IMR-90 (cell line): ENCODE results near the gene ME1. TPM values are rescaled to one million over a fixed set of nuclear protein-coding genes. Genes with fewer than 3 reads are reported as not detected.

Experiments
- ATAC-seq: fragments of 200-7000 bp; cut with Tn5 transposase; 2 replicates; pipeline ENCODE4 v1.9.1; 2020; ENCODE audit warnings: low read depth, mild to moderate bottlenecking, moderate library complexity
- BruUV-seq: library from RNA; stranded (reverse); fragments of 400-500 nt; replicated peaks from 2 replicates; lab custom pipeline; 2021; lab: Mats Ljungman, UMichigan
- CTCF ChIA-PET: fragments of 300-600 bp; formaldehyde crosslinking; extraction: SDS; loops from one replicate; lab custom pipeline; 2021; ENCODE audit warnings: antibody characterized with exemption; lab: Yijun Ruan, JAX
- POLR2A ChIA-PET: fragments of 300-600 bp; sonication (Branson Sonifier 250); formaldehyde crosslinking; loops from one replicate; lab custom pipeline; 2022; ENCODE audit warnings: antibody characterized with exemption; ENCODE audit not compliant: unreplicated experiment; lab: Charles Lee
- DNase-seq: peaks from one replicate; pipeline ENCODE4 v3.0.0; 2013
- H2AFZ ChIP-seq: replicated peaks from 2 replicates; pipeline ENCODE3; 2013; ENCODE audit warnings: low read length, mild to moderate bottlenecking; ENCODE audit not compliant: poor library complexity
- H2AK5ac ChIP-seq: 2 replicates; pipeline ENCODE4 v1.6.1; 2013; ENCODE audit warnings: low read depth, low read length, inconsistent platforms
- H2AK9ac ChIP-seq: replicated peaks from 2 replicates; pipeline ENCODE3; 2013; ENCODE audit warnings: mild to moderate bottlenecking, low read depth, low read length, moderate library complexity; ENCODE audit not compliant: poor library complexity
- H2BK120ac ChIP-seq: 2 replicates; pipeline ENCODE4 v1.6.1; 2013; ENCODE audit warnings: low read depth, low read length, inconsistent platforms
- H2BK15ac ChIP-seq: 3 replicates; pipeline ENCODE4 v1.6.1; 2013; ENCODE audit warnings: low read depth, low read length, inconsistent platforms
- H2BK20ac ChIP-seq: 2 replicates; pipeline ENCODE4 v1.6.1; 2013; ENCODE audit warnings: low read depth, mild to moderate bottlenecking, inconsistent platforms, low read length, moderate library complexity
- H2BK5ac ChIP-seq: 2 replicates; pipeline ENCODE4 v1.6.1; 2013; ENCODE audit warnings: mild to moderate bottlenecking, low read depth, low read length, inconsistent platforms; ENCODE audit not compliant: poor library complexity, severe bottlenecking
- H3K14ac ChIP-seq: replicated peaks from 2 replicates; pipeline ENCODE4 v1.6.1; 2013; ENCODE audit warnings: low read depth, low read length, inconsistent platforms
- H3K18ac ChIP-seq: 2 replicates; pipeline ENCODE4 v1.6.1; 2013; ENCODE audit warnings: low read depth, low read length, control low read depth
- H3K23ac ChIP-seq: 2 replicates; pipeline ENCODE4 v1.6.1; 2013; ENCODE audit warnings: low read depth, low read length, inconsistent platforms
- H3K27ac ChIP-seq: 2 replicates; pipeline ENCODE4 v1.5.1; 2013; ENCODE audit warnings: mild to moderate bottlenecking, control low read depth, low read length; ENCODE audit not compliant: insufficient read depth
- H3K27me3 ChIP-seq: 2 replicates; pipeline ENCODE4 v1.6.1; 2013; ENCODE audit warnings: low read length; ENCODE audit not compliant: control insufficient read depth, insufficient read depth
- H3K36me3 ChIP-seq: 2 replicates; pipeline ENCODE4 v1.6.1; 2013; ENCODE audit warnings: low read length, mixed read lengths; ENCODE audit not compliant: control insufficient read depth, insufficient read depth
- H3K4ac ChIP-seq: 2 replicates; pipeline ENCODE4 v1.6.1; 2013; ENCODE audit warnings: low read depth, low read length, inconsistent platforms
- H3K4me1 ChIP-seq: 2 replicates; pipeline ENCODE4 v1.6.1; 2013; ENCODE audit warnings: low read length, mixed read lengths; ENCODE audit not compliant: control insufficient read depth, insufficient read depth
- H3K4me2 ChIP-seq: 2 replicates; pipeline ENCODE4 v1.6.1; 2013; ENCODE audit warnings: low read depth, mild to moderate bottlenecking, control low read depth, low read length, moderate library complexity
- H3K4me3 ChIP-seq: 2 replicates; pipeline ENCODE4 v1.5.1; 2013; ENCODE audit warnings: low read depth, mild to moderate bottlenecking, control low read depth, low read length, moderate library complexity; ENCODE audit not compliant: insufficient read depth
- H3K56ac ChIP-seq: 2 replicates; pipeline ENCODE4 v1.6.1; 2013; ENCODE audit warnings: low read length, inconsistent platforms; ENCODE audit not compliant: insufficient read depth; ENCODE audit errors: extremely low read depth
- H3K79me1 ChIP-seq, 2 experiments: 2 replicates each; pipeline ENCODE4 v1.6.1; 2013; ENCODE audit warnings: low read length in 2 of 2, inconsistent platforms in 1 of 2, low read depth in 1 of 2
- H3K9ac ChIP-seq: 2 replicates; pipeline ENCODE4 v1.6.1; 2013; ENCODE audit warnings: low read depth, low read length, control low read depth
- H3K9me1 ChIP-seq: 2 replicates; pipeline ENCODE4 v1.6.1; 2013; ENCODE audit warnings: low read length, inconsistent platforms; ENCODE audit not compliant: insufficient read depth
- H3K9me3 ChIP-seq: 2 replicates; pipeline ENCODE4 v1.6.1; 2013; ENCODE audit warnings: low read length; ENCODE audit not compliant: control insufficient read depth, insufficient read depth
- H4K20me1 ChIP-seq: 2 replicates; pipeline ENCODE4 v1.6.1; 2013; ENCODE audit warnings: low read length, inconsistent platforms; ENCODE audit not compliant: insufficient read depth
- H4K5ac ChIP-seq: 2 replicates; pipeline ENCODE4 v1.6.1; 2013; ENCODE audit warnings: mild to moderate bottlenecking, low read depth, low read length, control low read depth
- H4K8ac ChIP-seq, 2 experiments: 2 replicates each; pipeline ENCODE4 v1.6.1; 2013; ENCODE audit warnings: low read depth in 2 of 2, low read length in 2 of 2, control low read depth in 1 of 2, inconsistent platforms in 1 of 2
- H4K91ac ChIP-seq: 2 replicates; pipeline ENCODE4 v1.6.1; 2013; ENCODE audit warnings: low read depth, low read length, inconsistent platforms; ENCODE audit not compliant: insufficient read depth
- BHLHE40 ChIP-seq: fragments of 150-350 bp; IDR thresholded peaks from 2 replicates; pipeline ENCODE4 v1.6.1; 2016; ENCODE audit warnings: mild to moderate bottlenecking, low read depth, low read length
- CEBPB ChIP-seq: IDR thresholded peaks from 2 replicates; pipeline ENCODE4 v1.6.1; 2012; ENCODE audit warnings: low read depth, low read length, improper control_type of control experiment
- CHD1 ChIP-seq: IDR thresholded peaks from 2 replicates; pipeline ENCODE4 v1.6.1; 2012; ENCODE audit warnings: low read depth, low read length, improper control_type of control experiment
- FOS ChIP-seq: fragments of 150-350 bp; IDR thresholded peaks from 2 replicates; pipeline ENCODE4 v1.6.1; 2016; ENCODE audit warnings: low read depth, low read length
- MAFK ChIP-seq: IDR thresholded peaks from 2 replicates; pipeline ENCODE4 v1.6.1; 2012; ENCODE audit warnings: low read depth, low read length, improper control_type of control experiment
- MAZ ChIP-seq: IDR thresholded peaks from 2 replicates; pipeline ENCODE4 v1.6.1; 2012; ENCODE audit warnings: low read depth, mild to moderate bottlenecking, low read length, improper control_type of control experiment, moderate library complexity, borderline replicate concordance
- MXI1 ChIP-seq: IDR thresholded peaks from 2 replicates; pipeline ENCODE4 v1.6.1; 2012; ENCODE audit warnings: low read depth, mild to moderate bottlenecking, low read length, moderate library complexity, borderline replicate concordance
- NFE2L2 ChIP-seq: fragments of 150-350 bp; IDR thresholded peaks from 2 replicates; pipeline ENCODE4 v1.6.1; 2016; ENCODE audit warnings: low read depth, mild to moderate bottlenecking, low read length
- POLR2A ChIP-seq: IDR thresholded peaks from 2 replicates; pipeline ENCODE4 v1.6.1; 2012; ENCODE audit warnings: mild to moderate bottlenecking, low read depth, low read length
- RAD21 ChIP-seq: IDR thresholded peaks from 2 replicates; pipeline ENCODE4 v1.6.1; 2012; ENCODE audit warnings: low read length, improper control_type of control experiment
- RCOR1 ChIP-seq: IDR thresholded peaks from 2 replicates; pipeline ENCODE4 v1.6.1; 2012; ENCODE audit warnings: mild to moderate bottlenecking, low read length, improper control_type of control experiment; ENCODE audit not compliant: insufficient replicate concordance
- RFX5 ChIP-seq: IDR thresholded peaks from 2 replicates; pipeline ENCODE4 v1.8.0; 2012; ENCODE audit warnings: low read depth, mild to moderate bottlenecking, low read length, moderate library complexity
- SMC3 ChIP-seq: fragments of 150-350 bp; IDR thresholded peaks from 2 replicates; pipeline ENCODE4 v1.6.1; 2016; ENCODE audit warnings: low read depth, mild to moderate bottlenecking, antibody characterized with exemption, low read length, moderate library complexity
- WGBS, 2 experiments: methylation state at CpG; one replicate each; pipeline versions ENCODE4 v1.1.5 to v1.1.7; 2013; ENCODE audit warnings: missing lambda C conversion rate in 2 of 2; ENCODE audit not compliant: insufficient read length in 1 of 2; ENCODE audit errors: extremely low coverage in 2 of 2; 5-methylcytosine and 5-hydroxymethylcytosine counted together
- dilution Hi-C: fragments of 300-500 bp; cut with HindIII; formaldehyde crosslinking; loops from one replicate; pipeline ENCODE4 v1.14.3; 2018; ENCODE audit warnings: low sequenced_read_pairs; ENCODE audit not compliant: unreplicated experiment
- in situ Hi-C: fragments of 300-500 bp; cut with MboI; formaldehyde crosslinking; loops from 3 replicates; pipeline ENCODE4 v1.14.3; 2019; ENCODE audit warnings: low sequenced_read_pairs, inconsistent platforms, mixed read lengths
- intact Hi-C: fragments of 100-400 bp; cut with micrococcal nuclease; formaldehyde crosslinking; loops from 2 replicates; pipeline ENCODE4 v1.10.0; 2022
- polyA plus RNA-seq, 3 experiments: library from polyadenylated mRNA; depleted of rRNA; stranded (reverse); fragments of >200 nt; gene quantifications; 2 replicates each; pipeline ENCODE4 v1.2.3, GENCODE V29; 2012; ENCODE audit warnings: low replicate concordance in 1 of 3
- total RNA-seq: library from RNA; depleted of rRNA; stranded (reverse); fragments of >200 nt; gene quantifications from 2 replicates; pipeline ENCODE4 v1.2.3, GENCODE V29; 2012
- TF ChIP-seq, protein P1 (sequence below): fragments of 150-350 bp; IDR thresholded peaks from 2 replicates; pipeline ENCODE4 v1.6.1; 2017; ENCODE audit warnings: mild to moderate bottlenecking, antibody characterized with exemption, low read length, low read depth
- TF ChIP-seq, protein P2 (sequence below): conservative IDR thresholded peaks from 2 replicates; pipeline ENCODE4 v1.5.1; 2012; ENCODE audit warnings: mild to moderate bottlenecking, low read depth, low read length, improper control_type of control experiment
- TF ChIP-seq, protein P3 (sequence below): fragments of 150-350 bp; IDR thresholded peaks from 2 replicates; pipeline ENCODE4 v1.6.1; 2016; ENCODE audit warnings: low read depth, mild to moderate bottlenecking, low read length, moderate library complexity, borderline replicate concordance

The ME1 gene
- total and polyA plus RNA-seq, 2 of the 4 experiments (the other 2 are of a cell fraction) = 21.5 to 24.4 TPM

DNA sequence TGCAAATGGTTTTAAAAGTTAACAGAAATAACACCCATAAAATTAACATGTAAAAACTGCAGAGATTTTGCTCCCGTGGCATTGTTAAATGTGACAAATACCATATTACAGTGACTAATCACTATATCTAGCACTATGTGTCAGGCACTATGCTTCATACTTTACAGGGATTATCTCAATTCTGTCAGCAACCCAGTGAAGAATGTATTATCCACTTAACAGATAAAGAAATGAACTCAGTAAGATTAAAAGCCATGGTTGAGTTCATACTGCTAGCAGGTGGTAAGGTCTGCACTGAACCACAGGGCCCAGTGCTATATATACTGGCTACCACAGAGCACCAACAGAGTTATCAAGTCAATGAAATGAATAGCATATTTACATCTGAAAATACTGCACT, 172.3 kb downstream of the ME1 start:
- DNase-seq = no peak

More for the DNA sequence above, 172.3 kb downstream of the ME1 start:
- Histone ChIP-seq H3K9ac (no peak overlapping the region), H2AK9ac (no peak overlapping the region), H3K18ac (no peak overlapping the region), H2BK120ac (no peak overlapping the region), H3K9me1 (no peaks in the 10 kb centered on the region), H3K9me3 (no peaks in the 10 kb centered on the region), H3K27me3 (no peaks in the 10 kb centered on the region), H3K4me2 (no peak overlapping the region), H4K5ac (no peak overlapping the region), H3K4me1 (no peaks in the 10 kb centered on the region), H3K23ac (no peak overlapping the region), H2AFZ (no peak overlapping the region), H3K79me1 (peaks cover 0 to 3% of the 10 kb centered on the region in 2 experiments; a peak in 2 of 4 replicates), H4K20me1 (no peaks in the 10 kb centered on the region), H4K91ac (no peak overlapping the region), H2BK20ac (no peak overlapping the region), H3K56ac (no peak overlapping the region), H4K8ac (no peak overlapping the region), H3K27ac (no peak overlapping the region), H2BK15ac (no peak overlapping the region), H3K4ac (no peak overlapping the region), H3K36me3 (no peaks in the 10 kb centered on the region), H2BK5ac (no peak overlapping the region), H2AK5ac (no peak overlapping the region), H3K14ac (no peak overlapping the region), H3K4me3 (no peak overlapping the region)
- TF ChIP-seq RAD21 = no peak
- TF ChIP-seq, protein P1, sequence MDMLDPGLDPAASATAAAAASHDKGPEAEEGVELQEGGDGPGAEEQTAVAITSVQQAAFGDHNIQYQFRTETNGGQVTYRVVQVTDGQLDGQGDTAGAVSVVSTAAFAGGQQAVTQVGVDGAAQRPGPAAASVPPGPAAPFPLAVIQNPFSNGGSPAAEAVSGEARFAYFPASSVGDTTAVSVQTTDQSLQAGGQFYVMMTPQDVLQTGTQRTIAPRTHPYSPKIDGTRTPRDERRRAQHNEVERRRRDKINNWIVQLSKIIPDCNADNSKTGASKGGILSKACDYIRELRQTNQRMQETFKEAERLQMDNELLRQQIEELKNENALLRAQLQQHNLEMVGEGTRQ = no peak
- no peak for TF ChIP-seq FOS
- TF ChIP-seq CHD1 = no peak
- TF ChIP-seq MAFK = no peak
- no peak for TF ChIP-seq NFE2L2
- TF ChIP-seq RCOR1 = no peak
- TF ChIP-seq RFX5 = no peak
- TF ChIP-seq, protein P2, sequence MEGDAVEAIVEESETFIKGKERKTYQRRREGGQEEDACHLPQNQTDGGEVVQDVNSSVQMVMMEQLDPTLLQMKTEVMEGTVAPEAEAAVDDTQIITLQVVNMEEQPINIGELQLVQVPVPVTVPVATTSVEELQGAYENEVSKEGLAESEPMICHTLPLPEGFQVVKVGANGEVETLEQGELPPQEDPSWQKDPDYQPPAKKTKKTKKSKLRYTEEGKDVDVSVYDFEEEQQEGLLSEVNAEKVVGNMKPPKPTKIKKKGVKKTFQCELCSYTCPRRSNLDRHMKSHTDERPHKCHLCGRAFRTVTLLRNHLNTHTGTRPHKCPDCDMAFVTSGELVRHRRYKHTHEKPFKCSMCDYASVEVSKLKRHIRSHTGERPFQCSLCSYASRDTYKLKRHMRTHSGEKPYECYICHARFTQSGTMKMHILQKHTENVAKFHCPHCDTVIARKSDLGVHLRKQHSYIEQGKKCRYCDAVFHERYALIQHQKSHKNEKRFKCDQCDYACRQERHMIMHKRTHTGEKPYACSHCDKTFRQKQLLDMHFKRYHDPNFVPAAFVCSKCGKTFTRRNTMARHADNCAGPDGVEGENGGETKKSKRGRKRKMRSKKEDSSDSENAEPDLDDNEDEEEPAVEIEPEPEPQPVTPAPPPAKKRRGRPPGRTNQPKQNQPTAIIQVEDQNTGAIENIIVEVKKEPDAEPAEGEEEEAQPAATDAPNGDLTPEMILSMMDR = no peak
- TF ChIP-seq POLR2A = no peak
- no peak for TF ChIP-seq MXI1
- TF ChIP-seq CEBPB = no peak
- no peak for TF ChIP-seq MAZ
- TF ChIP-seq, protein P3, sequence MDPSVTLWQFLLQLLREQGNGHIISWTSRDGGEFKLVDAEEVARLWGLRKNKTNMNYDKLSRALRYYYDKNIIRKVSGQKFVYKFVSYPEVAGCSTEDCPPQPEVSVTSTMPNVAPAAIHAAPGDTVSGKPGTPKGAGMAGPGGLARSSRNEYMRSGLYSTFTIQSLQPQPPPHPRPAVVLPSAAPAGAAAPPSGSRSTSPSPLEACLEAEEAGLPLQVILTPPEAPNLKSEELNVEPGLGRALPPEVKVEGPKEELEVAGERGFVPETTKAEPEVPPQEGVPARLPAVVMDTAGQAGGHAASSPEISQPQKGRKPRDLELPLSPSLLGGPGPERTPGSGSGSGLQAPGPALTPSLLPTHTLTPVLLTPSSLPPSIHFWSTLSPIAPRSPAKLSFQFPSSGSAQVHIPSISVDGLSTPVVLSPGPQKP = no peak
- no peak for TF ChIP-seq SMC3
- no peak for TF ChIP-seq BHLHE40
- no TSS peak for BruUV-seq
- POLR2A ChIA-PET = no interaction called here
- no CpG with 5 or more reads among the region's 1 CpG for WGBS, 2 experiments
- no peak for ATAC-seq
- CTCF ChIA-PET = interaction anchor here (1.4 kb wide), 1 partner anchor 43 kb away, joined by 5 read pairs; no protein-coding TSS in a partner anchor
- in situ Hi-C loops = no loop called here
- intact Hi-C loops = no loop called here
- dilution Hi-C loops = no loop called here
